Measurements from ENCODE around the gene NBDY. TPM values are rescaled to one million over a fixed set of nuclear protein-coding genes. Genes with fewer than 3 reads are reported as not detected.

The NBDY gene
- total and polyA plus RNA-seq, 4 donors = 11.8 to 43.2 (median 22.7) TPM

DNA sequence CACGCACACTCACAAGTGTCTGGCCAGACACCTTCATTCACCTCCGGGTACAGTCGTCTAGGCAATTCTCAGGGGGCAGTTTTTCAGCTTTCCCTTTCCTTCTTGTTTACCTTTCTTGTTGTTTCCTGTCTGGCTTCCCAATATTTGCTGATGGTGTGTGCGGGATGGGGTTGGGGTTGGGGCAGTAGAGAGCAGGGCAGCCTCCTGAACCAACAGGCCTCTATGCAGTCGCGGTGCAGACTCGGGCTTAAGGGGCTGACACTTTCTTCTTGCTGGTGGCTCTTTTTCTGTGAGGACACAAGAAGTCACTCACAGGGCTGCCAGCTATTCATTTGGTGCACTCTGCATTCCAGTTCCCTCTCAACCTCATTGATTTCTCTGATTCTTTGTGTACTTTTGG lies 56.4 kb downstream of the NBDY start:
- Histone ChIP-seq H3K36me3 (ENCODE audit: control insufficient read depth in 4 of 4, insufficient read depth in 4 of 4, low read length in 4 of 4) (peaks cover 0 to 4% (median under 1%) of the 10 kb centered on the region in 4 donors), H3K27ac (ENCODE audit: low read depth in 1 of 2, low read length in 1 of 2) (no peak overlapping the region), H3K4me3 (no peak overlapping the region), H3K9me3 (ENCODE audit: control insufficient read depth in 4 of 4, insufficient read depth in 3 of 4, low read length in 3 of 4) (peaks cover 0 to 2% (median 0%) of the 10 kb centered on the region in 4 donors), H3K4me1 (ENCODE audit: control insufficient read depth in 5 of 5, insufficient read depth in 5 of 5, low read length in 5 of 5) (peaks cover 0 to 7% (median 3%) of the 10 kb centered on the region in 5 donors), H3K27me3 (ENCODE audit: control insufficient read depth in 3 of 3, insufficient read depth in 3 of 3, low read length in 2 of 3) (no peaks in the 10 kb centered on the region), H3K9ac (ENCODE audit: insufficient read depth in 1 of 2, low read length in 2 of 2) (no peak overlapping the region)
- 84 to 94% methylated on average over 7 of the region's 7 CpGs for WGBS, 2 donors
- DNase-seq = peak in 1 of 3 donors; percentile 2
- TF ChIP-seq CTCF (IDR thresholded peaks at IDR 0.05; ENCODE audit: control extremely low read depth, extremely low read depth) = no peak
- no peak for ATAC-seq (ENCODE audit: insufficient read depth, low FRiP score)

DNA sequence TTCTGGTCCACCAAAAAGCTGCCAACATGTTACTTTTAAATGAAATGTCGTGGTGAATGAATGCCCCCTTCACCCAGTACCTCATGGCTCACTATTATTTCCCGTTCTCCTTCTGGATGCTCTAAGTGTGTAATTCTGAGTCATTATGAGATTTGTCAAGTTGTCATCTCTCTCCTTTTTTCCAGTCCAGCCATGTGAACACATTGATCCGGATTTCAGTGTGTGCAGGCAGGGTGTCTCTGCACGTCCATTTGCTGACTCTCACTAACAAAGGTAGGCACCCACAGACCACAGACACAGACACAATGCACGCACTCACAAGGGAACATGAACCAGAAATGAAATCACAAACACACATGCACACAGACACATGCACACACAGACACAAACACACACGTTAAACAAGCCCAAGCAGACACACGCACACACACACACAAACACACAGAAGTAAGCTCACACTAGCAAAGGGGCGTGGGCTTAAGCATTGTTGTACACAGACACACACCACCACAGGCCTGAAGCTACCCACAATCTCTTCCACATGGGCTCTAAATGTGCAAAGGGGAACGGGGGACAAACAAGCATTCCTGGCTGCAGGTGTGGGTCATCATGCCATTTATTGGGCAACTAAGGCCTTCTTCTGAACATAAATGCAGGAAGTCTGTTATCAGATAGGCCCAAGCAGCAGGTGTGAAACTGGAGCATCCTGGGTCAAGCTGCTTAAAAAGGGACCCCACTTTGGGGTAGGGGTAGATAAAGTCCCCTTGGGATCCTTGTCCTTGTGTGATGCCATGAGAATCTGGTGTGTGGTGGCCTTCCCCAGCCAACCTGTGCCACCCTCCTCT lies 58.1 kb downstream of the NBDY start:
- Histone ChIP-seq H3K27ac (ENCODE audit: low read depth in 1 of 2, low read length in 1 of 2) (no peak overlapping the region), H3K4me1 (ENCODE audit: control insufficient read depth in 5 of 5, insufficient read depth in 5 of 5, low read length in 5 of 5) (peaks cover 0 to 7% (median 3%) of the 10 kb centered on the region in 5 donors), H3K27me3 (ENCODE audit: control insufficient read depth in 3 of 3, insufficient read depth in 3 of 3, low read length in 2 of 3) (peaks cover 0 to 2% (median 0%) of the 10 kb centered on the region in 3 donors), H3K9ac (ENCODE audit: insufficient read depth in 1 of 2, low read length in 2 of 2) (no peak overlapping the region), H3K4me3 (no peak overlapping the region), H3K36me3 (ENCODE audit: control insufficient read depth in 4 of 4, insufficient read depth in 4 of 4, low read length in 4 of 4) (peaks cover 0 to 4% (median under 1%) of the 10 kb centered on the region in 4 donors), H3K9me3 (ENCODE audit: control insufficient read depth in 4 of 4, insufficient read depth in 3 of 4, low read length in 3 of 4) (peaks cover 0 to 2% (median 0%) of the 10 kb centered on the region in 4 donors)
- TF ChIP-seq CTCF (IDR thresholded peaks at IDR 0.05; ENCODE audit: control extremely low read depth, extremely low read depth) = no peak
- WGBS, 2 donors = 86 to 89% methylated on average over 9 of the region's 9 CpGs
- ATAC-seq (ENCODE audit: insufficient read depth, low FRiP score) (no peak), DNase-seq (peak in 1 of 3 donors; percentile 1)

- TF ChIP-seq CTCF (IDR thresholded peaks at IDR 0.05; ENCODE audit: control extremely low read depth, extremely low read depth) = no peak
- Histone ChIP-seq H3K9me3 (ENCODE audit: control insufficient read depth in 4 of 4, insufficient read depth in 3 of 4, low read length in 3 of 4) (peaks cover 0 to 2% (median 0%) of the 10 kb centered on the region in 4 donors), H3K36me3 (ENCODE audit: control insufficient read depth in 4 of 4, insufficient read depth in 4 of 4, low read length in 4 of 4) (peaks cover 0 to 4% (median under 1%) of the 10 kb centered on the region in 4 donors), H3K27me3 (ENCODE audit: control insufficient read depth in 3 of 3, insufficient read depth in 3 of 3, low read length in 2 of 3) (peaks cover 0 to 2% (median 0%) of the 10 kb centered on the region in 3 donors), H3K4me3 (no peak overlapping the region), H3K27ac (ENCODE audit: low read depth in 1 of 2, low read length in 1 of 2) (no peak overlapping the region), H3K4me1 (ENCODE audit: control insufficient read depth in 5 of 5, insufficient read depth in 5 of 5, low read length in 5 of 5) (peaks cover 0 to 7% (median 2%) of the 10 kb centered on the region in 5 donors), H3K9ac (ENCODE audit: insufficient read depth in 1 of 2, low read length in 2 of 2) (no peak overlapping the region)
- ATAC-seq (ENCODE audit: insufficient read depth, low FRiP score) = no peak
- WGBS, 2 donors = 83 to 96% methylated on average over 5 of the region's 5 CpGs
- DNase-seq = no peak
Observed at GRCh38 chrX:56787734-56788152, 58.7 kb downstream of the NBDY start.

Measured in lung (tissue), 12 donors.